DND-41 (cell line): Measurements from ENCODE around the gene LAYN.

Experiments used
- ATAC-seq: fragments of 200-7000 bp; cut with Tn5 transposase; 3 replicates; pipeline ENCODE4 v1.9.1; 2021; ENCODE audit warnings: low read depth; ENCODE audit not compliant: insufficient read depth
- DNase-seq: peaks from one replicate; pipeline ENCODE4 v3.0.0-alpha.2; 2020
- H2AFZ ChIP-seq: 2 replicates; pipeline ENCODE4 v1.6.0; 2012; ENCODE audit warnings: low read depth, low read length
- H3K27ac ChIP-seq: 2 replicates; pipeline ENCODE4 v1.5.1; 2012; ENCODE audit warnings: low read length, inconsistent platforms
- H3K27me3 ChIP-seq: fragments of 200-600 bp; sonication (generic); 2 replicates; pipeline ENCODE4 v1.6.0; 2012; ENCODE audit warnings: low read length, mild to moderate bottlenecking, inconsistent platforms; ENCODE audit not compliant: insufficient read depth, poor library complexity
- H3K36me3 ChIP-seq: 2 replicates; pipeline ENCODE4 v1.5.1; 2012; ENCODE audit warnings: low read length, inconsistent platforms; ENCODE audit not compliant: insufficient read depth
- H3K4me1 ChIP-seq: 2 replicates; pipeline ENCODE4 v1.5.1; 2012; ENCODE audit warnings: mild to moderate bottlenecking, low read length; ENCODE audit not compliant: insufficient read depth
- H3K4me2 ChIP-seq: 2 replicates; pipeline ENCODE4 v1.6.0; 2012; ENCODE audit warnings: mild to moderate bottlenecking, moderate library complexity, low read length, inconsistent platforms; ENCODE audit not compliant: insufficient read depth
- H3K4me3 ChIP-seq, 2 experiments: fragments of 200-600 bp in 1 of 2; shearing (Covaris generic) in 1 of 2; 2 replicates each; pipeline ENCODE4 v1.5.1; 2012 to 2016; ENCODE audit warnings: inconsistent platforms in 2 of 2, low read length in 2 of 2, mild to moderate bottlenecking in 2 of 2, low read depth in 1 of 2, moderate library complexity in 1 of 2
- H3K79me2 ChIP-seq: 2 replicates; pipeline ENCODE4 v1.6.0; 2012; ENCODE audit warnings: low read length, inconsistent platforms; ENCODE audit not compliant: insufficient read depth
- H3K9ac ChIP-seq: 2 replicates; pipeline ENCODE4 v1.6.0; 2012; ENCODE audit warnings: low read depth, mild to moderate bottlenecking, inconsistent platforms, low read length, moderate library complexity
- H3K9me3 ChIP-seq: 2 replicates; pipeline ENCODE4 v1.5.1; 2012; ENCODE audit warnings: low read length, moderate library complexity, mild to moderate bottlenecking, inconsistent platforms; ENCODE audit not compliant: insufficient read depth, severe bottlenecking
- H4K20me1 ChIP-seq: 2 replicates; pipeline ENCODE4 v1.6.0; 2012; ENCODE audit warnings: low read length; ENCODE audit not compliant: insufficient read depth
- EZH2 ChIP-seq: IDR thresholded peaks from 3 replicates; pipeline ENCODE4 v1.6.1; 2012; ENCODE audit warnings: borderline replicate concordance, low read depth, mild to moderate bottlenecking, moderate library complexity, low read length, inconsistent platforms; ENCODE audit not compliant: severe bottlenecking
- TF ChIP-seq, protein P1 (sequence below): IDR thresholded peaks from 2 replicates; pipeline ENCODE4 v1.5.1; 2012; ENCODE audit warnings: borderline replicate concordance, low read length, moderate library complexity, mild to moderate bottlenecking; ENCODE audit not compliant: poor library complexity, severe bottlenecking; ENCODE audit errors: extremely low read depth

The LAYN gene

DNA sequence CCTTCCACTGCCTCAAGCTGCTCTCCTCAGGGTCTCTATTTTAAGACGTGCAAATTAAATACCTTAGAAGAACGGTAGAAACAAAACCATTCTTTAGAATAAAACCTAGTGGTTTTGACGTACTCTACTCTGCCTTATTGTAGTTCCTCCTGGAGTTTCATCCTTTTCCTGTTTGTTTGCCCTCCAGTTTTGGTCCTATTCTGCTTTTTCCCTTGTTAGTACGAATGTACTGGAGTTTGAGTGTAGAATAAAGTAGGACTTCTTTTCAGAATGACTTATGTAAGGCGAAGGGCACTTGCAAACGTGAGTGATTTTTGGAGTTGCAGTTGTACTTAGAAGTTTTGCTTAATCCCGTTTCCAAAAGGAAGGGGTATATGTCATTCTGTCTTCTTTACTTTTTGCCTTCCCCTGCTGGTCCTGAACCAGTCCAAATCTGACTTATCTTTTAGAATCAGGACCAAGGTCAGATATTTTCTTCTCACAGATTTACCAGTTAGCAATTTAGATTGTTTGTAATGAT lies 63.2 kb downstream of the LAYN start:
- Histone ChIP-seq H3K4me1 (peaks cover 37% of the 10 kb centered on the region), H3K9ac (peak overlapping the region; percentile 80)

DNA sequence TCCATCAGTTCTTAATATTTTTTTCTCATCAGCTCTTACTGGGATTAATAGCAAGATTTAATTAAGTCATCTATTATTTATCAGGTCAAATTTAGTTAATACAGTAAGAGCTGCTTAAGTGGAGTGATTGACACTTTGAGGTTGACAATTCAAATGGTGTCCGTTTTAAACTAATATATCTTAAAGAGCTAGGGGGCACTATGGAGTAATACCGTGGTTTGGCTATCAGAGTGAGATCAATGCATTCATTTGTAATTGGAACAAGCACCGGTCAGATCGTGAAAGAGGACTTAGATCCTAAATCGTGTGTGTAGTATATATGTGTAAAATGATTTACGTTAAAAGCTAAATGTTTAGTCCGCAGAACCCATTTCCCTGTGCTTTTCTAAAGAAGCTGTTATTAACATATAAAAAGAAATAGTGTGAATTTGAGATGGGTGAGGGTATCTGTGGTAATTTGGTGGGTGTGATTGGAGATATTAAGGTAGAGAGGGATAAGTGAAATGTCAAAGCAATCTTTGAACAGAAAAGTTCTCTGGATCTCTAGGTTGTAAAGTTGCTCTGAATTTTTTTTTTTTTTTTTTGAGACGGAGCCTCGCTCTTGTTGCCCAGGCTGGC lies 64.0 kb downstream of the LAYN start:
- no peak for TF ChIP-seq EZH2
- TF ChIP-seq, protein P1, sequence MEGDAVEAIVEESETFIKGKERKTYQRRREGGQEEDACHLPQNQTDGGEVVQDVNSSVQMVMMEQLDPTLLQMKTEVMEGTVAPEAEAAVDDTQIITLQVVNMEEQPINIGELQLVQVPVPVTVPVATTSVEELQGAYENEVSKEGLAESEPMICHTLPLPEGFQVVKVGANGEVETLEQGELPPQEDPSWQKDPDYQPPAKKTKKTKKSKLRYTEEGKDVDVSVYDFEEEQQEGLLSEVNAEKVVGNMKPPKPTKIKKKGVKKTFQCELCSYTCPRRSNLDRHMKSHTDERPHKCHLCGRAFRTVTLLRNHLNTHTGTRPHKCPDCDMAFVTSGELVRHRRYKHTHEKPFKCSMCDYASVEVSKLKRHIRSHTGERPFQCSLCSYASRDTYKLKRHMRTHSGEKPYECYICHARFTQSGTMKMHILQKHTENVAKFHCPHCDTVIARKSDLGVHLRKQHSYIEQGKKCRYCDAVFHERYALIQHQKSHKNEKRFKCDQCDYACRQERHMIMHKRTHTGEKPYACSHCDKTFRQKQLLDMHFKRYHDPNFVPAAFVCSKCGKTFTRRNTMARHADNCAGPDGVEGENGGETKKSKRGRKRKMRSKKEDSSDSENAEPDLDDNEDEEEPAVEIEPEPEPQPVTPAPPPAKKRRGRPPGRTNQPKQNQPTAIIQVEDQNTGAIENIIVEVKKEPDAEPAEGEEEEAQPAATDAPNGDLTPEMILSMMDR = peak; percentile 55
- DNase-seq = no peak
- peaks cover 62% of the 10 kb centered on the region for H3K79me2 ChIP-seq
- H2AFZ ChIP-seq = no peak overlapping the region
- H3K36me3 ChIP-seq = no peaks in the 10 kb centered on the region
- H3K9ac ChIP-seq = no peak overlapping the region
- no peaks in the 10 kb centered on the region for H3K27me3 ChIP-seq
- H3K4me3 ChIP-seq = peak overlapping the region in 1 of 2 experiments; percentile 87; a peak in 1 of 4 replicates
- peaks cover 37% of the 10 kb centered on the region for H3K4me1 ChIP-seq
- no peaks in the 10 kb centered on the region for H3K9me3 ChIP-seq
- no peak overlapping the region for H3K27ac ChIP-seq
- peaks cover 19% of the 10 kb centered on the region for H4K20me1 ChIP-seq
- no peak for ATAC-seq
- peak overlapping the region; percentile 81 for H3K4me2 ChIP-seq

More for the DNA sequence above, 63.2 kb downstream of the LAYN start:
- peaks cover 19% of the 10 kb centered on the region for H4K20me1 ChIP-seq
- no peaks in the 10 kb centered on the region for H3K9me3 ChIP-seq
- H3K79me2 ChIP-seq = peaks cover 57% of the 10 kb centered on the region
- DNase-seq (no peak), ATAC-seq (no peak)
- no peak for TF ChIP-seq EZH2
- 0 out of 2 replicates have a peak overlapping the region, but pooled peaks have one; percentile 28 for H3K27ac ChIP-seq
- H3K27me3 ChIP-seq = no peaks in the 10 kb centered on the region
- no peaks in the 10 kb centered on the region for H3K36me3 ChIP-seq
- peak overlapping the region; percentile 40 to 87; a peak in 3 of 4 replicates for H3K4me3 ChIP-seq
- peak overlapping the region; percentile 89; the same call in 1 of the 2 replicates for H2AFZ ChIP-seq
- H3K4me2 ChIP-seq = peak overlapping the region; percentile 81

DNA sequence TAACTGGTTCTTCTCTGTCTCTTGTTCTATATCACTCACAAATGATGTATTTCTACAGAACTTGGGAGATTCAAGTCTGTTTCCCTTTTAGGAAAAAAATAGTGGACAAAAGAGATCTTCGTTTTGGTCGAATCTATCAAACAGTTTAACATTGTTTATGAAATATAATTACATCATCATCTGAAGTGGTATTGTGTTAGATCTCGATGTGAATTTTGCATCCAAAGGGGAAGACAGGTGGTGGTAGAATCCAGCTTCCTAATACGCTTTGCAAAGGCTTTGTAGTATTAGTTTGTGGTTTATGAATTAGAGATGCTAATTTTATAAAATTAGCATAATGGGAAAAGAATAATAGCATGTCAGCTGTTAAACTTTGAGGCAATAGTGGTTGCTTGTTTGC lies 65.2 kb downstream of the LAYN start:
- Histone ChIP-seq H2AFZ (no peak overlapping the region), H3K79me2 (peaks cover 66% of the 10 kb centered on the region), H4K20me1 (peaks cover 19% of the 10 kb centered on the region), H3K9ac (no peak overlapping the region), H3K27me3 (no peaks in the 10 kb centered on the region), H3K4me2 (peak overlapping the region; percentile 32; the same call in 1 of the 2 replicates), H3K27ac (no peak overlapping the region), H3K9me3 (no peaks in the 10 kb centered on the region), H3K4me3 (no peak overlapping the region), H3K4me1 (peaks cover 37% of the 10 kb centered on the region), H3K36me3 (no peaks in the 10 kb centered on the region)
- no peak for TF ChIP-seq EZH2
- TF ChIP-seq, protein P1 = no peak
- no peak for DNase-seq
- no peak for ATAC-seq

DNA sequence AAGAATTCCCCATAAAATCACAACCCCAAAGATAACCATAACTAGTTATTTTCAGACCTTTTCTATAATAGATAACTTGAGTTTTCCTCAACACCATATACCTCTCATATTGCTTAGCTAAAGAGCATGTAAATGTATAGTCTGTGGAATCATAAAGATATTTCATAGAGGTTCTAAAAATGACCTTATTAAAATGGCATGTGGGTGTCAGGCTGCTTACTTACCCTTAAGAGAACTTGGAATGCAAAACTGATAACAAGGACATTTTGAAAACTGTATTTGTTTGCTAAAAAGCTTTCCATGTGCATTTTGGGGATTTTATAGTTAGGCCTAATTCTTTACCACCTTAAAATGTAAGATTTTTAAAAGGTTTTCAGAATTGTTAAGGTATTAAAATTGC lies 66.5 kb downstream of the LAYN start:
- H3K79me2 ChIP-seq = peaks cover 67% of the 10 kb centered on the region
- no peaks in the 10 kb centered on the region for H3K36me3 ChIP-seq
- DNase-seq = no peak
- no peak overlapping the region for H3K27ac ChIP-seq
- ATAC-seq = no peak
- no peak overlapping the region for H2AFZ ChIP-seq
- TF ChIP-seq EZH2 = no peak
- TF ChIP-seq, protein P1 = no peak
- H3K27me3 ChIP-seq = no peaks in the 10 kb centered on the region
- H3K4me3 ChIP-seq = no peak overlapping the region
- H3K9ac ChIP-seq = no peak overlapping the region
- peaks cover 27% of the 10 kb centered on the region for H3K4me1 ChIP-seq
- no peaks in the 10 kb centered on the region for H3K9me3 ChIP-seq
- peaks cover 19% of the 10 kb centered on the region for H4K20me1 ChIP-seq
- no peak overlapping the region for H3K4me2 ChIP-seq
